NCI-H510A (cell line): ENCODE results near the gene C3orf20.

ENCODE experiments used
- DNase-seq: peaks from one replicate; lab custom pipeline; 2025; lab: John Stamatoyannopoulos, UW

C3orf20 gene

GRCh38 chr3:14758959-14759358, 84.0 kb downstream of the C3orf20 start:
- DNase-seq, result no peak

- DNase-seq, result no peak
Observed at GRCh38 chr3:14760185-14760584, 85.2 kb downstream of the C3orf20 start.

- no peak for DNase-seq
Observed at GRCh38 chr3:14761121-14761672, 86.3 kb downstream of the C3orf20 start.

GRCh38 chr3:14761866-14762265, 86.9 kb downstream of the C3orf20 start:
- DNase-seq, result no peak

GRCh38 chr3:14762701-14763100, 87.8 kb downstream of the C3orf20 start:
- DNase-seq, result no peak

- no peak for DNase-seq
Observed at GRCh38 chr3:14764331-14765059, 89.6 kb downstream of the C3orf20 start.

- DNase-seq, result no peak
Observed at GRCh38 chr3:14765060-14765400, 90.1 kb downstream of the C3orf20 start.

GRCh38 chr3:14765576-14766427, 90.9 kb downstream of the C3orf20 start:
- DNase-seq, result no peak

GRCh38 chr3:14766428-14767244, 91.7 kb downstream of the C3orf20 start:
- no peak for DNase-seq

GRCh38 chr3:14767245-14768051, 92.5 kb downstream of the C3orf20 start:
- DNase-seq, result no peak

GRCh38 chr3:14768182-14768790, 93.3 kb downstream of the C3orf20 start:
- DNase-seq, result no peak

- no peak for DNase-seq
Observed at GRCh38 chr3:14768881-14769280, 93.9 kb downstream of the C3orf20 start.

- DNase-seq, result no peak
Observed at GRCh38 chr3:14769544-14770325, 94.8 kb downstream of the C3orf20 start.

- no peak for DNase-seq
Observed at GRCh38 chr3:14770591-14770990, 95.7 kb downstream of the C3orf20 start.

GRCh38 chr3:14771593-14772497, 96.9 kb downstream of the C3orf20 start:
- no peak for DNase-seq

GRCh38 chr3:14772533-14773138, 97.7 kb downstream of the C3orf20 start:
- DNase-seq, result no peak

- DNase-seq, result no peak
Observed at GRCh38 chr3:14773281-14773680, 98.3 kb downstream of the C3orf20 start.

- DNase-seq, result no peak
Observed at GRCh38 chr3:14773691-14774128, 98.8 kb downstream of the C3orf20 start.

- DNase-seq, result no peak
Observed at GRCh38 chr3:14774431-14774830, 99.5 kb downstream of the C3orf20 start.
